GM12873 (cell line): Measurements from ENCODE around the gene GJA5.

Experiments used
- CTCF ChIP-seq: IDR thresholded peaks from 2 replicates; pipeline ENCODE4 v1.5.1; 2012; ENCODE audit warnings: low read depth, mild to moderate bottlenecking, moderate library complexity, low read length, control low read depth; ENCODE audit not compliant: insufficient read depth; ENCODE audit errors: missing control alignments

Gene GJA5

GRCh38 chr1:147777694-147778093 is 17.3 kb upstream of the GJA5 start:
- no peak for TF ChIP-seq CTCF

DNA sequence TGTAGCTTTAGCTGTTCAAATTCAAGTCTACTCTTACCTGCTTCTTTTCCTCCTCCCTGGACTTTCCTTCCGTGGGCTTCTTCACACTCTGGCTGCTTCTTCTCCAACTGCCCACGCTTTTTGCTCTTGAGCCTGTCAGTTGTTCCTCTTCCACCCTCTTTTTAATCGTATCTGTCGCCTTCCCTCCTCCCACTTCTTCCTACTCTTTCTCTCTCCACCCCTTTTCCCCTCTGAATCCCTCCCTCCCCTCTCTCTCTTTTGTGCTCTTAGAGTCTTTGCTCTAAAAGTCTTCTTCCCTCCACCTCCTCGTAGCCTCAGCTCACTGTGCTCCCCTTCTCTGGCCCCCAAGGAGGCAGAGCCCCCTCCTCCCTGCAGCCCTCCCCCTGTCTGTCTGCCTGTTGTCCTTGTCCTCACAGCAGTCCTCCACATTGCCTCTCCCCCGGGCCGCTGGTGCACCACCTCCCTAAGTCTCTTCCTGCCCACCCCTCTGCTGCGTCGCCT is 12.9 kb upstream of the GJA5 start:
- no peak for TF ChIP-seq CTCF

- no peak for TF ChIP-seq CTCF
These were observed 12.2 kb upstream of the GJA5 start for GRCh38 chr1:147772570-147772969.

- TF ChIP-seq CTCF = no peak
These were observed 11.1 kb upstream of the GJA5 start for GRCh38 chr1:147771226-147772125.

GRCh38 chr1:147769106-147769505 is 8.7 kb upstream of the GJA5 start:
- TF ChIP-seq CTCF = no peak

DNA sequence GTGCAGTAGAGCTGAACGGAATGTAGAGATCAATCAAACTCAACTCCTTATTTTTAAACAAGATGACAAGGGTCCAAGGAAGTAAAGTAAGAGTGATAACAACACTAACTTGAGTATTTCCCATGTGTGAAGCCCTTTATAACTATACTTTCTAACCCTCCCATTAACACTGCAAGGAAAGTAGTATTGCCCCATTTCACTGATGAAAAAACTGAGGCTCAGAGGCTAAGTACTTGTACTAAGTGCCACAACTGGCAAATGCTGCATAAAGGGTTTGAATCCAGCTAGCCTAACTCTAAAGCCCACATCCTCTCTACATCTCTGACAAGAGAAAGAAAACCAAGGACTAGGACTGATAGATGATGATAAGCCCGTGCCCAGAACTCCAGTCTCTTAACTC is 8.2 kb upstream of the GJA5 start:
- TF ChIP-seq CTCF = no peak

DNA sequence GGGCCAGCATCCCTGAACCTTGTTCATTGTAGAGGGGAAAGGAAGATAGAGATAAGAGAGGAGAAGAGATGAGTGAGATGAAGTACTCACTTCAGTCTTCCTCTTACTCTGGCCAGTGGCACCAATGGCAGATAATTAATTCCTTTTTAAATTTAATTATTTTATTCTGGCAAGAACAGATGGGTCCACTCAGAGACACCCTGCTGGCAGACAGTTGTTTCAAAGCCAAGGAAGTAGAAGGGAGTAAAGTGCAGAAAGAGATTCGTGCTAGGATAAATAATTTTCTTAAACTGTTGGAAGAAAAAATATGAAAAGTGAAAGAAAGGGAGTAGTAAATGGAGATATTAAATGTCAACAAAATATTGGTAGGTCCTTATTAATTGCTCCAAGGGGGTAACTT is 7.7 kb upstream of the GJA5 start:
- TF ChIP-seq CTCF = no peak
